Liver (tissue), 9 donors: Measurements from ENCODE around the gene CHMP3. TPM values are rescaled to one million over a fixed set of nuclear protein-coding genes. Genes with fewer than 3 reads are reported as not detected.

Source experiments
- DNase-seq: peaks from one replicate; pipeline ENCODE4 v3.0.0-alpha.2; 2017; ENCODE audit warnings: low spot score
- H3K27ac ChIP-seq, 2 donors: one replicate each; pipeline ENCODE4 v1.7.0; 2013; ENCODE audit warnings: inconsistent platforms in 2 of 2, low read length in 2 of 2, control low read depth in 1 of 2, low read depth in 1 of 2, mild to moderate bottlenecking in 1 of 2
- H3K27me3 ChIP-seq, 4 donors: one replicate each; pipeline versions ENCODE4 v1.6.1 to v1.7.0; 2013; ENCODE audit warnings: low read length in 3 of 4, inconsistent platforms in 1 of 4, mild to moderate bottlenecking in 1 of 4, moderate library complexity in 1 of 4; ENCODE audit not compliant: control insufficient read depth in 4 of 4, insufficient read depth in 4 of 4
- H3K36me3 ChIP-seq, 4 donors: one replicate each; pipeline versions ENCODE4 v1.6.1 to v1.7.0; 2013; ENCODE audit warnings: low read length in 3 of 4, mild to moderate bottlenecking in 3 of 4, low read depth in 1 of 4, moderate library complexity in 1 of 4; ENCODE audit not compliant: control insufficient read depth in 4 of 4, insufficient read depth in 3 of 4
- H3K4me1 ChIP-seq, 4 donors: one replicate each; pipeline versions ENCODE4 v1.6.1 to v1.7.0; 2013; ENCODE audit warnings: low read length in 3 of 4, mild to moderate bottlenecking in 3 of 4, moderate library complexity in 1 of 4; ENCODE audit not compliant: control insufficient read depth in 4 of 4, insufficient read depth in 4 of 4
- H3K4me3 ChIP-seq, 3 donors: one replicate each; pipeline versions ENCODE4 v1.6.1 to v1.7.0; 2013; ENCODE audit warnings: low read length in 3 of 3, control low read depth in 1 of 3, low read depth in 1 of 3, mild to moderate bottlenecking in 1 of 3
- H3K9ac ChIP-seq, 2 donors: one replicate each; pipeline ENCODE4 v1.7.0; 2013; ENCODE audit warnings: low read length in 2 of 2, mild to moderate bottlenecking in 2 of 2, moderate library complexity in 2 of 2, control low read depth in 1 of 2, low read depth in 1 of 2
- H3K9me3 ChIP-seq, 4 donors: one replicate each; pipeline versions ENCODE4 v1.6.1 to v1.7.0; 2013; ENCODE audit warnings: low read length in 3 of 4; ENCODE audit not compliant: control insufficient read depth in 4 of 4
- ATF3 ChIP-seq: IDR thresholded peaks from 2 replicates; pipeline ENCODE4 v1.6.1; 2016; ENCODE audit warnings: antibody characterized with exemption
- EGR1 ChIP-seq, 2 donors: IDR thresholded peaks; 2 replicates each; pipeline ENCODE4 v1.6.1; 2016 to 2018; ENCODE audit warnings: antibody characterized with exemption in 2 of 2, low read depth in 2 of 2
- FOXA1 ChIP-seq: IDR thresholded peaks from 2 replicates; pipeline ENCODE4 v1.6.1; 2016; ENCODE audit warnings: antibody characterized with exemption
- FOXA2 ChIP-seq: IDR thresholded peaks from 2 replicates; pipeline ENCODE4 v1.6.1; 2016; ENCODE audit warnings: antibody characterized with exemption
- GABPA ChIP-seq, 2 donors: IDR thresholded peaks in 1 of 2; conservative IDR thresholded peaks in 1 of 2; 2 replicates each; pipeline ENCODE4 v1.6.1; 2016; ENCODE audit warnings: antibody characterized with exemption in 2 of 2, mild to moderate bottlenecking in 1 of 2, moderate library complexity in 1 of 2
- HNF4A ChIP-seq, 2 donors: conservative IDR thresholded peaks; 2 replicates each; pipeline ENCODE4 v1.6.1; 2016; ENCODE audit warnings: antibody characterized with exemption in 2 of 2, mild to moderate bottlenecking in 2 of 2
- HNF4G ChIP-seq: IDR thresholded peaks from 2 replicates; pipeline ENCODE4 v1.6.1; 2016; ENCODE audit warnings: antibody characterized with exemption
- MAX ChIP-seq: IDR thresholded peaks from 2 replicates; pipeline ENCODE4 v1.6.1; 2016; ENCODE audit warnings: antibody characterized with exemption
- NR2F2 ChIP-seq: IDR thresholded peaks from 2 replicates; pipeline ENCODE4 v1.6.1; 2016; ENCODE audit warnings: antibody characterized with exemption
- RAD21 ChIP-seq, 2 donors: IDR thresholded peaks; 2 replicates each; pipeline ENCODE4 v1.6.1; 2016; ENCODE audit warnings: antibody characterized with exemption in 2 of 2, mild to moderate bottlenecking in 2 of 2
- REST ChIP-seq: IDR thresholded peaks from 2 replicates; pipeline ENCODE4 v1.6.1; 2016; ENCODE audit warnings: antibody characterized with exemption, mild to moderate bottlenecking
- RXRA ChIP-seq, 2 donors: IDR thresholded peaks; 2 replicates each; pipeline ENCODE4 v1.6.1; 2017 to 2018; ENCODE audit warnings: antibody characterized with exemption in 2 of 2, mild to moderate bottlenecking in 1 of 2
- SP1 ChIP-seq: IDR thresholded peaks from 2 replicates; pipeline ENCODE4 v1.6.1; 2018; ENCODE audit warnings: antibody characterized with exemption, mild to moderate bottlenecking
- TAF1 ChIP-seq: conservative IDR thresholded peaks from 2 replicates; pipeline ENCODE4 v1.6.1; 2016; ENCODE audit warnings: antibody characterized with exemption, mild to moderate bottlenecking
- YY1 ChIP-seq: IDR thresholded peaks from 2 replicates; pipeline ENCODE4 v1.6.1; 2016; ENCODE audit warnings: antibody characterized with exemption, mild to moderate bottlenecking
- WGBS: extraction: QIAGEN DNeasy Blood & Tissue Kit; methylation state at CpG from one replicate; pipeline ENCODE4 v1.1.7; 2013; 5-methylcytosine and 5-hydroxymethylcytosine counted together
- polyA plus RNA-seq, 2 donors: library from polyadenylated mRNA; stranded (reverse) in 1 of 2; unstranded in 1 of 2; fragments of 200-250 nt in 1 of 2; fragments of >200 nt in 1 of 2; fragmentation: Nextera tagmentation in 1 of 2; extraction: Ambion mirVana in 1 of 2; gene quantifications; one replicate each; pipeline versions ENCODE4 v1.2.1 to v1.2.3, GENCODE V29; 2013 to 2015
- total RNA-seq, 2 donors: library from RNA; depleted of rRNA; stranded (reverse); fragments of >200 nt; gene quantifications; one replicate each; pipeline ENCODE4 v1.2.3, GENCODE V29; 2014
- donor health status: healthy.
- donor health status: healthy.
- donor health status: healthy.
- donor health status: healthy.
- donor health status: healthy.

The CHMP3 gene
- total and polyA plus RNA-seq, 4 donors: 20.6 to 25.1 (median 24.0) TPM

- Histone ChIP-seq H3K36me3 (peaks cover 3 to 9% (median 4%) of the 10 kb centered on the region in 4 donors), H3K4me3 (no peak overlapping the region), H3K27me3 (no peaks in the 10 kb centered on the region), H3K9me3 (no peaks in the 10 kb centered on the region), H3K27ac (no peak overlapping the region), H3K9ac (no peak overlapping the region), H3K4me1 (peaks cover 0 to 1% (median 0%) of the 10 kb centered on the region in 4 donors)
- no peak for DNase-seq
- TF ChIP-seq REST (no peak), HNF4A (conservative IDR thresholded peaks at IDR 0.05) (no peak)
- WGBS: 95% methylated on average over 4 of the region's 4 CpGs
Observed at GRCh38 chr2:86523491-86523890, 39.8 kb downstream of the CHMP3 start.

GRCh38 chr2:86522711-86523110, 40.5 kb downstream of the CHMP3 start:
- Histone ChIP-seq H3K27me3 (no peaks in the 10 kb centered on the region), H3K9me3 (no peaks in the 10 kb centered on the region), H3K36me3 (peaks cover 3 to 9% (median 3%) of the 10 kb centered on the region in 4 donors), H3K4me1 (peaks cover 0 to 1% (median 0%) of the 10 kb centered on the region in 4 donors), H3K4me3 (no peak overlapping the region), H3K9ac (no peak overlapping the region), H3K27ac (no peak overlapping the region)
- WGBS: 95% methylated on average over 2 of the region's 2 CpGs
- no peak for DNase-seq
- no peak for TF ChIP-seq NR2F2
- TF ChIP-seq HNF4A (conservative IDR thresholded peaks at IDR 0.05): no peak
- no peak for TF ChIP-seq YY1
- TF ChIP-seq MAX: no peak
- no peak for TF ChIP-seq RAD21 (IDR thresholded peaks at IDR 0.05)
- no peak for TF ChIP-seq TAF1
- no peak for TF ChIP-seq REST
- no peak for TF ChIP-seq FOXA2
- TF ChIP-seq FOXA1: no peak
- no peak for TF ChIP-seq EGR1 (IDR thresholded peaks at IDR 0.05; ENCODE audit: low read depth in 2 of 2)
- TF ChIP-seq RXRA (IDR thresholded peaks at IDR 0.05): no peak
- TF ChIP-seq ATF3: no peak
- no peak for TF ChIP-seq SP1
- no peak for TF ChIP-seq HNF4G
- TF ChIP-seq GABPA (IDR thresholded peaks at IDR 0.05 in 1 of 2, conservative IDR thresholded peaks at IDR 0.05 in 1 of 2): no peak
